Epidermal melanocyte (primary cell): ENCODE results near the gene NUP62.
"Not testable (repeated sequence)": the region's sequence is repeated elsewhere in the genome, so short reads cannot be mapped to it uniquely, and the experiment has no call there.

Experiments
- DNase-seq: peaks from one replicate; pipeline ENCODE4 v3.0.0; 2011; ENCODE audit warnings: low spot score; ENCODE audit not compliant: insufficient read length

Gene NUP62

GRCh38 chr19:49929121-49929610, at the start of gene NUP62, which contains the start of gene ATF5:
Gene NUP62, minus strand, starts transcription at chr19:49929504. Its CDS starts 19,697 bp downstream, at chr19:49909807.
Gene ATF5, plus strand, starts transcription at chr19:49929205. Its CDS starts 1,646 bp downstream, at chr19:49930851.
- DNase-seq, result peak; percentile 98

DNA sequence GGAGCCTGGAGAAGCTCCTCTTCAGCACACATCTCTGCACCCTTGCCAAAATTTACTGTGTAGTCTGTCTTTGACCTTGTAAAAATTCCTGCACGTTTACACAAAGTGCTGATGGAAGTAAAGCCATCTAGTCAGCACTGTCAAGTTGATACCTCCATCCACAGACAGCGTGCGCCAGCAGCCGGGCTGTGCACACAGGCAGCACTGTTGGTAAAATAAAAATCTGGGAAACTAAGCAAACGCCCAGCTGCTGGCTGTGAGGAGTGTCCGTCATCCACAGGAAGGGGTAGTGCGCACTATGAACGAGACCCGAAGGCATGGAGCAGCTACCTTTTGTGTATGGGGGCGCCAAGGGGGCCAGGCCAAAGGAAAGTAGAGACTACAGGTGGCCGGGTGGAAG, 49.0 kb upstream of the NUP62 start:
- DNase-seq, result no peak

GRCh38 chr19:49977881-49978280, 48.6 kb upstream of the NUP62 start:
- no peak for DNase-seq

GRCh38 chr19:49977076-49977475, 47.8 kb upstream of the NUP62 start:
- no peak for DNase-seq

DNA sequence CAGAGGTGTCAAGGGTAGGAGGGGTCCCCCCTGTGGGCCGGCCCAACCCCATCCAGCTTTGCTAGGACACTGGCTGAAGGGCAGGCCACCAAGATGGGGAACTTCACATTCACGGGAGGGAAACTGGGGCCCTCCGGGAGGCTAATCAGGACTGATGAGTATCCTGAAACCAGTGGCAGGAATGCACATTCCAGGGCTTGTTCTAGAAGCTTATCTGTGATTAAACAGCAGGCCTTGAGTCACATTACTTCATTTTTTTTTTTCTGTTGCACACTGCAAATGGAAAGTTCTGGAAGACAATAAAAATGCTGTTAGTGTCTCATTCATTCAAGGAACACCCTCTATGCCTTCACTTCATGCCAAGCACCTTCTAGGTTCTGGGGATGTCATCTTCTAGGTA, 47.2 kb upstream of the NUP62 start:
- DNase-seq, result no peak

DNA sequence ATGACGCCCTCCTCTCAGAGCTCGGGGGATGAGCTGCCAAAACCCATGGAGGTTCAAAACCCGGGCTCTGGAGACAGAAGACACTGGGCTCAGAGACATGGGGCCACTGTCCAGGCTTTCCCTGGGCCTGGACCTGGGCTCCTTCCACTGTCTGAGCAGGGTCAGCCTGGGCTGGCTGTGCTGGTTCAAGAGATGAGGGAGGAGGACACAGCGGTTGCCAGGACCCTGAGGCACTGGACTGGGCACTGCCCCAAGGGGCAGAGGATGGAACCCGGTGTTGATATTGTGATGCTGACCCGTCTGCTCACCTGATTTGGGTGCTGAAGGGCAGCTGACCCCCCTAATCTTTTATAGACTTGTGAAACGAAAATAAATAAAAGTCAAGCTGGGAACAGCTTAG, 45.7 kb upstream of the NUP62 start:
- no peak for DNase-seq

DNA sequence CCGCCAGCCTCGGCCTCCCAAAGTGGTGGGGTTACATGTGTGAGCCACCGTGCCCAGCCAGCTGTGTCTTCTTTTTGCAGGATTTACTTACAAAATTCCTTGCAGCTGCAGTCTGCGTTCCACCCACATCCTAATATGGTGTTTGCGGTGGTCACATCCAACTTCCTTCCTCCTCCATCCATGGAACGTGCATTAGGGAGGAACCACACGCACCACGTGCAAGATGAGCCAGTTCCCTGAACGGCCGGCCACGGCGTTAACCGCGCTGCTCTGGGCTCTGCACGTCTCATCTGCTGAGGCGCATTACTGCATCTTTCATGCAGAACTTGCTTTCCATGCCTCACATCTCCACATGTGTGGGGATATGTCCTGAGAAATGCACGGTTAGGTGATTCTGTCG, 44.7 kb upstream of the NUP62 start:
- no peak for DNase-seq

DNA sequence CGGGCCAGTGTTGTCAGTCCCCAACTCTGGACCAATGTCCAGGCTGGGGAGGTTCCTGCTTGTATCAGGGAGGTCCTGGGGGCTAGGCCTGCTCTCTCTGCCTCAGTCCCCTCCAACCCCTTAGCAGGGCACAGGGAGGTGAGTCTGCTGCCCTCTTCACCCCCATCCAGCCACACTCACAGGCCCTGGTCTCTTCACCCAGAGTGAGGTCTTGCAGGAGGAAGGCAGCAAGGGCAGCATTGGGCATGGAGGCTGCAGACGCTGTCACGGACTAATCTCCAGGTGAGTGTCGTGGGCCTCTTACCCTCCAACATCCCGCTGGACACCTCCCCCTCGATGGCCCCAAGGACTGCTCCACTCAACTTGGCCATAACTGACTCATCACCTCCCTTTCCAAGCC, 43.5 kb upstream of the NUP62 start:
- no peak for DNase-seq

DNA sequence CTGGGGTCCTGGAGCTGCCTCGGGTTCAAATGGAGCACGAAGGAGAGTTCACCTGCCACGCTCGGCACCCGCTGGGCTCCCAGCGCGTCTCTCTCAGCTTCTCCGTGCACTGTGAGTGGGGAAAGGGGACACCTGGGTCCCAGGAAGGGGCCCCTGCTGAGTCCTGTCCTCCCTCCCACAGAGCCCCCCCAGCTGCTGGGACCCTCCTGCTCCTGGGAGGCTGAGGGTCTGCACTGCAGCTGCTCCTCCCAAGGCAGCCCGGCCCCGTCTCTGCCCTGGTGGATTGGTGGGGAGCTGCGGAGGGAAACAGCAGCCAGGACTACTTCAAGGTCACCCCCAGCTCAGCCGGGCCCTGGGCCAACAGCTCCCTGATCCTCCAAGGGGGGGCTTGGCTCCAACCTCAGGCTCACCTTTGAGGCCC, 42.7 kb upstream of the NUP62 start:
- DNase-seq, result no peak

GRCh38 chr19:49969355-49969754, 40.1 kb upstream of the NUP62 start:
- DNase-seq, result not testable (repeated sequence)

- no peak for DNase-seq
Observed at GRCh38 chr19:49968279-49968922, 39.1 kb upstream of the NUP62 start.

DNA sequence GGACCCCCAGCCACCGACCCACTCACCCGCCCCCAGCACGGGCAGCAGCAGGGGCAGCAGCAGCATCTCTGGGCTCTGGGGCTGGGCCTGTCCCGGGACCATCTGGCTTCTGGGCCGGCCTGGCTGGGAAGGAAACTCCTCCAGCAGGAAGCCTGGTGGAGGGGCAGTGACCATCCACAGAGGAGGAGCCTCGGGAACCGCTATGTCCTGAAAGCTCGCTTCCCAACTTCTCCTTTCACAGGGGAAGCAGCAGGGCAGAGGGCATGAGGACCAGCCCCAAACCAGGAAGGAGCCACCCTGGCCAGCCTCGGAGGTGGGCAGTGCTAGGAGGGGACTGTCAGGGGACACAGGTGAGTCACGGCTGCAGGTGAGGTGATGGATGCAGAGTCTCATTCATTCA, 31.7 kb upstream of the NUP62 start, which contains the start of gene SIGLEC11:
TSS of gene SIGLEC11 (minus strand) at position 193 of the 400 bp plus-strand sequence. CDS start at position 102, 91 bp downstream.
- DNase-seq, result not testable (repeated sequence)

DNA sequence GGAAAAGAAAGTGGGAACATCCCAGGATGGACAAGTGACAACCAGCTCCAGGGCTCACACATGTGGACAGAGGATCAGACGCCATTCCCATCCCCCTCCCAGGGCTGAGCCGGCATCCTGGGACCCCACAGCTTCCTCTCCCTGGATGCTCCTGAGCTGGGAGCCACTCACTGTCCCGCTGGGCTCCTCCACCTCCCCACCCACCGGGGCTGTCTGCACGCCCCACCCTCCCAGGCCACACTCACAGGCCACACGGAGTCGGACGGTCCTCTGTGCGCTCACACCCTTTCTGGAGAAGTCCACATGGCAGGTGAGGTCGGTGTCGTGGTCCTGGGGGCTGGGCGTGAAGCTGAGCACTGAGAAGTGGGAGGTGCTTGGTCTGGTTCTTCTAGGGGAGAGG, 30.6 kb upstream of the NUP62 start:
- not testable (repeated sequence) for DNase-seq

DNA sequence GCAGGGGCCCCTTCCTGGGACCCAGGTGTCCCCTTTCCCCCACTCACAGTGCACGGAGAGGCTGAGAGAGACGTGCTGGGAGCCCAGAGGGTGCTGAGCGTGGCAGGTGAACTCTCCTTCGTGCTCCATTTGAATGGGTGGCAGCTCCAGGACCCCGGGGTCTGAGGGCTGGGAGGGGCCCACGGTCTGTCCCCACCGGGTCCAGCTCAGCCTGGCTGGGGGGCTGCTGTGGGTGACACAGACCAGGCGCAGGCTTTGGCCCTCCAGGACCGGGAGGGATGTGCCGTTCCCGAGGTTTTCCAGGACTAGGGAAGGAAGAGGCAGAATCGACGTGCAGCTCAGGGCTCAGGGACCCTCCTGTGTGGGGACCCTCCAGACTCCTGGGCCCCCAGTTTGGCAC, 29.3 kb upstream of the NUP62 start:
- not testable (repeated sequence) for DNase-seq

DNA sequence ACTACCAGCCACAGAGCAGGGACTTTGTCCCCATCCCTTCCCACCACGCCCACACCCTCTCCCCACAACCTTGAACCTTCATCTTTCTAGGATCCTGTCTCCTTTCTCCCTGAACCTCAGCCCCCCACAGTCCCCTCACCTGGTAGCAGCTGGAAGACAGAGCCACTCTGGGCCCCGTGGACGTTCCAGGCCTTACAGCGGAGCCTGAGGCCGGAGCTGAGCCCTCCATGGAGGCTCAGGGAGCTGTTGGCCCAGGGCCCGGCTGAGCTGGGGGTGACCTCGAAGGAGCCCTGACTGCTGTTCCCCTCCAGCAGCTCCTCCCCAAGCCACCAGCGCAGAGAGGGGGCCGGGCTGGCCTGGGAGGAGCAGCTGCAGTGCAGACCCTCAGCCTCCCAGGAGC, 28.8 kb upstream of the NUP62 start:
- not testable (repeated sequence) for DNase-seq

DNA sequence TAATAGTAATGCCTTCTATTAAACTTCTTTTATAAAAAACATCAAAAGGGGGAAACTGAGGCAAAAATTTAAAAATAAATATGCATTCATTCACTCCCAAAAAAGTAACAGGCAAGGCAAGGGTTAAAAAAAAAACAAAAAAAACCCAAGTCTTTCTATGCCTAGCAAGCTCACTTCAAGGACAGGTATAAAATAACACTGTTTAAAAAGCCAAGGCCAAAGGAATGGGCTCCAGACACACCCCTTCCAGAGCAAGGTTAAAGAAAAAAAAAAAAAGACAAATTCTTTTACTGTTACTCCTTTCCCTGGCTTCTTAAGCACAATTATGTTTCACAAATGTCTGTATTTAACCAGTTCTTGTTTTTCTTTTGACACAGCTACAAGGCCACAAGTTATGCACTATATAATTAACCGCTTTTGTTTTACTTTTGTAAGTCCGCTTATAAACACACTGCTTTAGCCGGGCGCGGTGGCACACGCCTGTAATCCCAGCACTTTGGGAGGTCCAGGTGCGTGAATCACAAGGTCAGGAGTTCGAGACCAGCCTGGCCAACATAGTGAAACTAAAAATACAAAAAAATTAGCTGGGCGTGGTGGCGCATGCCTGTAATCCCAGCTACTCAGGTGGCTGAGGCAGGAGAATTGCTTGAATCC, 28.1 kb upstream of the NUP62 start:
- no peak for DNase-seq

- DNase-seq, result no peak
Observed at GRCh38 chr19:49956115-49956495, 26.8 kb upstream of the NUP62 start.

DNA sequence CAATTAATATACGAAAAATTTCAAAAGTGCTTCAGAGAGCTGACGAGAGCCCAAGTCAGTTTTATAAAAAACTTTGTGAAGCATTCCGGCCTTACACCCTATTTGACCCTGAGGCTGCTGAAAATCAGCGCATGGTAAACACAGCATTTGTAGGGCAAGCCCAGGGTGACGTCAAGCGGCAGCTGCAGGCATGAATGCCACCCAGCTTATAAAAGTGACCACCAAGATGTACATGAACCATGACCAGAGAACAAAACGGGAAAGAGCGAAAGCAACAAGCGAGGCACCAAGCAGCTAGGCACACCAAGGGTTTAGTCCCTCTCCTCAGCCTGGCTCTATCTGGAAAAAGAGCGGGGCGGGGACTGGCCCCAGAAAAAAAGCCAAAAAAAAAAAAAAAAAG, 25.6 kb upstream of the NUP62 start:
- no peak for DNase-seq

DNA sequence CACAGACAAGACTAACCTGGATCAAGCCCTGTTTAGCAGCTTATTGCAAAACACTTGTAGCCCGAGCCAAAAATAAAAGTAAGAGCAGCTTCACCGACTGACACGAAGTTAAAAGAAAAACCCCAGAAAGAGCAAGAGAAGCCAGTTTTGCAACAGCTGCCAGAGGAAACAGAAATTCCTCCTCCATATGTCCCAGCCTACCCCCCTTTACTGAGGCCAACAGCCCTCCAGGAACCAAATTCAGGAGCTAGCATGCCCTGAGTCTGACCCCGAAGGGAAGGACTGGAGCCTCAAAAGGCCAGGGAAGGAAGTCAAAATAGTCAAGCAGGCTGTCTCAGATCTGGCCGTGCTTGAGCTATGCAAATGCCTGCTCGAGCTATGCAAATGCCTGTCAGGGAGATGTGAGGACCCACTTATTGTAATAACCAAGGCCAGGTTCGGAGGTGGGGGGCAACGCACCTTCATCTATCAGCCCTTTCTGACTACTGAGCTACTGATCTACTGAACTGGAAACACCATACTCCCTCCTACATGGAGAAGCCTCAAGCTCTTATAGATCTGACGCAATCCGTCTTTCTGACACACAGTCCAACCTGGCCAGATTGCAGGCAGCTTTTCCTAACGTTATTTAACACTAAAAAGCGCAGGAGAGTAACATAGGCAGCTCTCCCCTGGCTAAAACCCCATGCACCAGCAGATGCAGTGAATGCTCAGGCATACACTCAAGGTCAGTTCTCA, 25.0 kb upstream of the NUP62 start:
- DNase-seq, result no peak

DNA sequence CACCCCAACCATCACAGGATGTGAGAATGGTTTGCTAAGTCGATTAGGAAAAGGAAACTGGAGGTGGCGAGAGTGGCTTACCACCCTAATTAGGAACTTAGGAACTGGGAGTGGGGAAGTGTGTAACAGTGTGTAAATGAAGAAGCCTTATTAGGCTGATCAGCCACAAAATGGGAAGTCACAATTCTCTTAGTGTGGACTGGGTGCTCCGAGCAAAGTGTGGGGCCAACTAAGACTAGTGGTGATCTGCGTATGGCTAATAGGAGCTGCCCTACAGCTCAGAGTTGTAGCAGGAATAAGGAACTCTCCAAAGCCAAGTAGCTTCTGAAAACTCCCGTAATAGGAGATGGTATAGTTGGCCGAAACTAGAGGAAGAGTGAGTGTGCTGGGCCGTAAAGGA, 24.1 kb upstream of the NUP62 start:
- no peak for DNase-seq

GRCh38 chr19:49952906-49953305, 23.6 kb upstream of the NUP62 start:
- DNase-seq, result no peak

DNA sequence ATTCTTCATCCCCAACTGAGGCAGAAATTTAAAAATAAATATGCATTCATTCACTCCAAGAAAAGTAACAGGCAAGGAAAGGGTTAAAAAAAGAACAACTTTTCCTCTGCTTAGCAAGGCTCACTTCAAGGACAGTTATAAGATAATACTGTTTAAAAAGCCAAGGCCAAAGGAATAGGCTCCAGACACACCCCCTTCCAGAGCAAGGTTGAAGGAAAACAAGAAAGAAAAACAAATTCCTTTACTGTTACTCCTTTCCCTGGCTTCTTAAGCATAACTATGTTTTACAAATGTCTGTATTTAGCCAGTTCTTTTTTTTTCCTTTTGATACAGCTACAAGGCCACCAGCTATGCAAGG, 23.2 kb upstream of the NUP62 start:
- DNase-seq, result no peak
